Fibroblast of skin of right quadriceps (primary cell): ENCODE results near the gene TAF11L13.

Experiments used
- DNase-seq: peaks from one replicate; pipeline ENCODE4 v3.0.0-alpha.2; 2013

The TAF11L13 gene

GRCh38 chr5:17680737-17681136, 48.8 kb downstream of the TAF11L13 start:
- DNase-seq: no peak
